Neutrophil (primary cell): Measurements from ENCODE around the gene GCDH.

ENCODE experiments used
- H3K27ac ChIP-seq: fragments of 200-600 bp; sonication (generic); 2 replicates; pipeline ENCODE4 v1.5.1; 2016; ENCODE audit warnings: mild to moderate bottlenecking, moderate library complexity
- H3K27me3 ChIP-seq: fragments of 200-600 bp; sonication (generic); 2 replicates; pipeline ENCODE4 v1.6.0; 2016; ENCODE audit warnings: mild to moderate bottlenecking
- H3K36me3 ChIP-seq: fragments of 200-600 bp; sonication (generic); 2 replicates; pipeline ENCODE4 v1.5.1; 2017
- H3K4me1 ChIP-seq, 2 experiments: fragments of 200-600 bp in 1 of 2; sonication (generic) in 1 of 2; 1 replicate in 1 of 2; 2 replicates in 1 of 2; pipeline versions ENCODE4 v1.5.1 to v1.6.1; 2013 to 2016; ENCODE audit warnings: low read depth in 1 of 2, low read length in 1 of 2, mild to moderate bottlenecking in 1 of 2, moderate library complexity in 1 of 2; ENCODE audit not compliant: control insufficient read depth in 1 of 2, insufficient read depth in 1 of 2
- H3K4me3 ChIP-seq, 2 experiments: fragments of 200-600 bp in 1 of 2; sonication (generic) in 1 of 2; 1 replicate in 1 of 2; 2 replicates in 1 of 2; pipeline ENCODE4 v1.5.1; 2013 to 2016; ENCODE audit warnings: low read depth in 1 of 2, low read length in 1 of 2, mild to moderate bottlenecking in 1 of 2, moderate library complexity in 1 of 2
- H3K9me3 ChIP-seq: fragments of 200-600 bp; sonication (generic); 2 replicates; pipeline ENCODE4 v1.5.1; 2016
- TF ChIP-seq, protein P1 (sequence below): fragments of 200-600 bp; sonication (generic); IDR thresholded peaks from 2 replicates; pipeline ENCODE4 v1.5.1; 2016; ENCODE audit warnings: antibody characterized with exemption

Gene GCDH

DNA sequence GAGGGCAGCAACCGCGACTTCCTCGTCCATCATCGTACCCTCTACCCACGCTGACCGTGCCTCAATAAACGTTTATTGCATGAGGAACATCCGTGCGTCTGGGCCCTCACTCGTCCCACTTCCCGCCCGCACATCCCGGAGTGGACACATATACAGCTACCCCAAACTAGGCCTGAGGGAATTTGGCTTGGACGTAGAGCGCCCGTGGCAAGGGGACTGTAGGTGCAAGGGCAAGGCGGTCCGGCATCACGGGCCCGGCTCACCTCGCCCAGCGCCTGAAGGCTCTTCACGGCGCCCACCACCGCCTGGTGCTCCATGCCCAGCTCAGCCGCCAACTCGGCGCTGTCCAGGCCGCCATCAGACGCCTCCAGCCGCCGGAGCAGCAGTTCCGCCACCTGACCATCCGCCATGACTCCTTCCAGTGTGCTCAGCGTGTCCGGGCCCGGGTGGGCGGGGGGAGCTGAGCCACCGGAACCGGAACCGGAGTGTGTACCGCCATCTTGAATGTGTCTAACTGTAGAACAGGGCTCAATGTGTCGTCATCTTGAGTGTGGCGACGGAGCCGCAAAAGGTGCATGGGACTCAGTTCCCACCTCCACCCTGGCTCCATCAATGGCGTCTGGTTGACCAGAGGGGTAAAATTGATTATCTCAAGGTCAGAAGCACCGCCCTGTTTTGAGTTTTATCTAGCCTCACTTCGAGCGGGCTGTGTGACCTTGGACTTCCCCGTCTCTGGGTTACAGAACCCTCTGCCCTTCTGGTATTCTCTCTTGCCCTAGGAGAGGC, 42.5 kb downstream of the GCDH start, which contains the start of gene FARSA:
Gene FARSA (minus strand): TSS at position 425 of the 786 bp plus-strand sequence. CDS start 15 bp downstream, at position 410.
- Histone ChIP-seq H3K4me1 (peaks cover 43 to 44% of the 10 kb centered on the region in 2 experiments), H3K4me3 (peak within 1 kb of the TSS; percentile 73 to 85), H3K36me3 (peaks cover 13% of the 10 kb centered on the region), H3K27me3 (no peaks in the 10 kb centered on the region), H3K9me3 (no peaks in the 10 kb centered on the region), H3K27ac (peak within 1 kb of the TSS; percentile 89)
- TF ChIP-seq, protein P1, sequence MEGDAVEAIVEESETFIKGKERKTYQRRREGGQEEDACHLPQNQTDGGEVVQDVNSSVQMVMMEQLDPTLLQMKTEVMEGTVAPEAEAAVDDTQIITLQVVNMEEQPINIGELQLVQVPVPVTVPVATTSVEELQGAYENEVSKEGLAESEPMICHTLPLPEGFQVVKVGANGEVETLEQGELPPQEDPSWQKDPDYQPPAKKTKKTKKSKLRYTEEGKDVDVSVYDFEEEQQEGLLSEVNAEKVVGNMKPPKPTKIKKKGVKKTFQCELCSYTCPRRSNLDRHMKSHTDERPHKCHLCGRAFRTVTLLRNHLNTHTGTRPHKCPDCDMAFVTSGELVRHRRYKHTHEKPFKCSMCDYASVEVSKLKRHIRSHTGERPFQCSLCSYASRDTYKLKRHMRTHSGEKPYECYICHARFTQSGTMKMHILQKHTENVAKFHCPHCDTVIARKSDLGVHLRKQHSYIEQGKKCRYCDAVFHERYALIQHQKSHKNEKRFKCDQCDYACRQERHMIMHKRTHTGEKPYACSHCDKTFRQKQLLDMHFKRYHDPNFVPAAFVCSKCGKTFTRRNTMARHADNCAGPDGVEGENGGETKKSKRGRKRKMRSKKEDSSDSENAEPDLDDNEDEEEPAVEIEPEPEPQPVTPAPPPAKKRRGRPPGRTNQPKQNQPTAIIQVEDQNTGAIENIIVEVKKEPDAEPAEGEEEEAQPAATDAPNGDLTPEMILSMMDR: peak; percentile 31

DNA sequence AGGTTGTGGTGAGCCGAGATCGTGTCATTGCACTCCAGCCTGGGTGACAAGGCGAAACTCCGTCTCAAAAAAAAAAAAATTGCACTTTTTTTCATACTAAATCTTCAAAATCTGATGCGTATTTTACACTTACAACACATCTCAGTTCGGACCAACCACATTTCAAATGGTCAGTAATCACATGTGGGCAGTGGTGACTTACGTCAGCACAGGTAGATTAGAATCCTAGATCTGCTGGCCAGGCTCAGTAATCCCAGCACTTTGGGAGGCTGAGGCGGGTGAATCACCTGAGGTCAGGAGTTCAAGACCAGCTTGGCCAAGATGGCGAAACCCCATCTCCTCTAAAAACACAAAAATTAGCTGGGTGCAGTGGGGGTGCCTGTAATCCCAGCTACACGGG, 44.1 kb downstream of the GCDH start:
- Histone ChIP-seq H3K4me3 (no peak overlapping the region), H3K9me3 (no peaks in the 10 kb centered on the region), H3K27me3 (no peaks in the 10 kb centered on the region), H3K36me3 (peaks cover 2% of the 10 kb centered on the region), H3K4me1 (peaks cover 57 to 58% of the 10 kb centered on the region in 2 experiments), H3K27ac (no peak overlapping the region)
- TF ChIP-seq, protein P1: no peak

DNA sequence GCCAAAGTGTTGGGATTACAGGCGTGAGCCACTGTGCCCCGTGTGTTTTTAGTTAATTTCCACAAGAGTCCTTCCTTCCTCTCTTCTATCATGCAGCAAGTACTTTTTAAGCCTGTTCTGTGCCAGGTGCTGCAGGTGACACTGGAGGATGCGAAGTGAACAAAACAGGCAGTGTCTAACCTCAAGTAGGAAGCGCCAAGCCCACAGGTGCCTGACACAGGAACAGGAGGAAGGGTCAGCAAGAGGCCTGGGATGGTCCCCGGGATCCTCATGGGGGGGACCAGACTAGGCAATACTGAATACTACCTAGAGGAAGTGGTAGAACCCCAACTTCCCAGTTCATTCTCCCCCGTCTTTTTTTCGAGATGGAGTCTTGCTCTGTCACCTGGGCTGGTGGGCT, 45.6 kb downstream of the GCDH start:
- Histone ChIP-seq H3K27me3 (no peaks in the 10 kb centered on the region), H3K9me3 (no peaks in the 10 kb centered on the region), H3K27ac (peak overlapping the region; percentile 65), H3K4me1 (peaks cover 64 to 68% of the 10 kb centered on the region in 2 experiments), H3K36me3 (peaks cover 14% of the 10 kb centered on the region), H3K4me3 (peak overlapping the region in 1 of 2 experiments; percentile 100)
- TF ChIP-seq, protein P1: no peak

DNA sequence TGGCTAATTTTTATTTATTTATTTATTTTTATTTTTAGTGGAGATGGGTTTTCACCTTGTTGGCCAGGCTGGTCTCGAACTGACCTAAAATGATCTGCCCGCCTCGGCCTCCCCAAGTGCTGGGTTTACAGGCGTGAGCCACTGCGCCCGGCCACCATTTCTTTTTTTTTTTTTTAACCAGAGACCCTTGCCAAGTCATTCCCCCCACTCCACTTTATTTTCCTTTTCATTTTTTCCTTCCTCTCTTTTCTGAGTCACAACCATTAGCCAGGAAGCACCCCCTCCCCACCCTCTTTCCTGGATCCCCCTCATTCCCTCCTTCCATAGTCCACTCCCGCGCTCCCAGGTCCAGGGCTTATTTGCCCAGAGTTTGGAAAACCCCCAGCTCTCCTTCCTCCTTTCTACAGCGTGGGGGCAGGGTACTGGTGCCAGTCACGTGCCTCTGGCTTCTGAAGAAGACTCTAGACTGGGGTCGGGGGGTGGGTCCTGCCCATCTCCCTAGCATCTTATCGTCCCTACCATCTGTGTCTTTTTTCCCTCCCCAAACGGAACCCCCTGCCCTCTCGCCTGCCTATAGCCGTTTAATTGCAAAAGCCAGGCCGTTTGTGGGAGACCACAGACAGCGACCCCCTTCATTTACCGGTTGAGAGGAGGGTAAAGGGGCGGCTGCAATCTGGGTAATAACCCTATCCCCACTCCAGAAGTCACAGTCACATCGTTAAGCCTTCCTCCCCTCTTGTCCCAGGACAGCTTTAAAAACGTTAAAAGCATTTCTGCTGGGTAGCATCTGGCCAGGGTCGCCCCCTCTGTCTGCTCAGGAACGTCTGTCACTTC, 46.4 kb downstream of the GCDH start:
- TF ChIP-seq, protein P1: no peak
- Histone ChIP-seq H3K36me3 (peaks cover 17% of the 10 kb centered on the region), H3K4me1 (peaks cover 62 to 66% of the 10 kb centered on the region in 2 experiments), H3K27me3 (no peaks in the 10 kb centered on the region), H3K27ac (peak overlapping the region; percentile 82), H3K9me3 (no peaks in the 10 kb centered on the region), H3K4me3 (peak overlapping the region; percentile 95 to 100)

DNA sequence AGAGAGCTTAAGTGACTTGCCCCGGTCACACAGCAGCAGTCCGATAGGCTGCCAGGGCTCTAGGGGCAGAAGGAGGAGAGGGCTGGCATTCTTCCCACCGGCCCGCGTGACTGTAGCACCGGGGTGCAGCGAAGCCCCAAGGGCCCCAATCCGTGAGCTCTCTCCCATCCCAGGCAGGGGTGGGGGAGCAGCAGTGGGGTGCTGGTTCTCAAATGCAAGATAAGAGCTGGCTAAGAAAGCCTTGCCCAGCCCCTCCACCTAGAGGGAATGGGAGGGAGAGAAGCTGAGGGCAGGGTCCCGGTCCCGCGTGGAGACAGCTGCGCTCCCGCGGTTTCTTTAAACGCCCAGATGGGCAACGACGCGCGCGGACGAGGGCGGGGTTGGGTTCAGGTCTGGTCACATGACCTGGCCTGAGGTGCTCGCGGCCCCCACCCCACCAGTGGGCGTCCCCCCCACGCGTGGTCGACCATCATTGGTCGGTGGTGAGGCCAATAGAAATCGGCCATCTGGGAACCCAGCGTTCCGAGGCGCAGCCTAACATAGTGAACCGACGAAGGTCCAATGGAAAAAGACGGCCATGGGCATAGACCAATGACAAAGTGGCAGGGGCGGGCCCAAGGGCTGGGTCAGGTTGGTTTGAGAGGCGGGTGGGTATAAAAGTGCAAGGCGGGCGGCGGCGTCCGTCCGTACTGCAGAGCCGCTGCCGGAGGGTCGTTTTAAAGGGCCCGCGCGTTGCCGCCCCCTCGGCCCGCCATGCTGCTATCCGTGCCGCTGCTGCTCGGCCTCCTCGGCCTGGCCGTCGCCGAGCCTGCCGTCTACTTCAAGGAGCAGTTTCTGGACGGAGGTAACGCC, 47.2 kb downstream of the GCDH start, which contains the start of gene CALR:
Gene CALR (plus strand): TSS at position 683 of the 852 bp plus-strand sequence. CDS start 71 bp downstream, at position 754.
- Histone ChIP-seq H3K4me3 (peak within 1 kb of the TSS; percentile 95 to 100), H3K27ac (peak within 1 kb of the TSS; percentile 82), H3K36me3 (peaks cover 18% of the 10 kb centered on the region), H3K27me3 (no peaks in the 10 kb centered on the region), H3K9me3 (no peaks in the 10 kb centered on the region), H3K4me1 (peaks cover 53 to 58% of the 10 kb centered on the region in 2 experiments)
- TF ChIP-seq, protein P1: peak; percentile 52
